ENCODE measurements around the gene PRPF6.
A peak's percentile ranks its signal among the peaks of the same experiment; 100 is the strongest.

- TF ChIP-seq SNAPC2 (CRISPR knock-in tag; IDR thresholded peaks at IDR 0.05) (0 out of 2 replicates have a peak, but pooled peaks have one; percentile 36), MTA1 (CRISPR knock-in tag; IDR thresholded peaks at IDR 0.05; ENCODE audit: borderline replicate concordance) (no peak)
Observed at GRCh38 chr20:64022671-64023360, 41.9 kb downstream of the PRPF6 start.

Data from HepG2 (cell line).